Naive thymus-derived CD4-positive, alpha-beta T cell (primary cell): ENCODE measurements around the gene CAMK2G. TPM values are rescaled to one million over a fixed set of nuclear protein-coding genes. Genes with fewer than 3 reads are reported as not detected.
"Not testable (repeated sequence)": the region's sequence is repeated elsewhere in the genome, so short reads cannot be mapped to it uniquely, and the experiment has no call there.

ENCODE experiments used
- ATAC-seq: fragments of 150-1000 bp; cut with Tn5 transposase; 2 replicates; pipeline ENCODE4 v1.10.0; 2021; ENCODE audit warnings: mild to moderate bottlenecking, moderate library complexity
- CTCF ChIA-PET: fragments of 350-600 bp; sonication (Branson Sonifier 250); formaldehyde crosslinking; loops from one replicate; lab custom pipeline; 2021; ENCODE audit warnings: antibody characterized with exemption; lab: Charles Lee
- POLR2A ChIA-PET: fragments of 350-600 bp; sonication (Branson Sonifier 250); formaldehyde crosslinking; loops from one replicate; lab custom pipeline; 2021; ENCODE audit warnings: antibody characterized with exemption, inconsistent platforms; lab: Charles Lee
- DNase-seq, 9 donors: peaks; one replicate each; pipeline versions ENCODE4 v3.0.0 to v3.0.0-alpha.2; 2020 to 2022; ENCODE audit warnings: mixed read lengths in 1 of 9
- H3K27ac ChIP-seq: one replicate; pipeline ENCODE4 v1.7.0; 2013; ENCODE audit warnings: mild to moderate bottlenecking, low read depth, low read length, moderate library complexity
- H3K27me3 ChIP-seq, 2 donors: one replicate each; pipeline ENCODE4 v1.7.0; 2013; ENCODE audit warnings: low read length in 2 of 2, mild to moderate bottlenecking in 2 of 2, moderate library complexity in 2 of 2; ENCODE audit not compliant: control insufficient read depth in 2 of 2, insufficient read depth in 2 of 2
- H3K36me3 ChIP-seq, 3 experiments: 1 replicate in 2 of 3; 2 replicates in 1 of 3; pipeline ENCODE4 v1.7.0; 2013; ENCODE audit warnings: low read length in 3 of 3, mild to moderate bottlenecking in 3 of 3, moderate library complexity in 1 of 3; ENCODE audit not compliant: insufficient read depth in 3 of 3, control insufficient read depth in 2 of 3
- H3K4me1 ChIP-seq, 2 donors: one replicate each; pipeline ENCODE4 v1.7.0; 2013; ENCODE audit warnings: low read length in 2 of 2, mild to moderate bottlenecking in 2 of 2, moderate library complexity in 1 of 2; ENCODE audit not compliant: control insufficient read depth in 2 of 2, insufficient read depth in 2 of 2
- H3K4me3 ChIP-seq: 2 replicates; pipeline ENCODE4 v1.7.0; 2013; ENCODE audit warnings: mild to moderate bottlenecking, low read length
- H3K9me3 ChIP-seq, 3 experiments: 1 replicate in 2 of 3; 2 replicates in 1 of 3; pipeline ENCODE4 v1.7.0; 2013; ENCODE audit warnings: low read length in 3 of 3; ENCODE audit not compliant: control insufficient read depth in 2 of 3
- H3K27ac Mint-ChIP-seq, 9 donors: one replicate each; pipeline ENCODE4 v1.8.0; 2020 to 2022; ENCODE audit warnings: mixed read lengths in 9 of 9, mild to moderate bottlenecking in 8 of 9, moderate library complexity in 5 of 9, inconsistent platforms in 2 of 9
- H3K27me3 Mint-ChIP-seq, 5 donors: one replicate each; pipeline ENCODE4 v1.8.0; 2021 to 2022; ENCODE audit warnings: mixed read lengths in 5 of 5, mild to moderate bottlenecking in 1 of 5
- H3K36me3 Mint-ChIP-seq, 5 donors: one replicate each; pipeline ENCODE4 v1.8.0; 2020 to 2022; ENCODE audit warnings: mixed read lengths in 5 of 5, mild to moderate bottlenecking in 3 of 5, inconsistent platforms in 1 of 5
- H3K4me1 Mint-ChIP-seq, 7 donors: one replicate each; pipeline ENCODE4 v1.8.0; 2020 to 2022; ENCODE audit warnings: mixed read lengths in 7 of 7, mild to moderate bottlenecking in 3 of 7, inconsistent platforms in 1 of 7
- H3K4me3 Mint-ChIP-seq, 10 donors: one replicate each; pipeline ENCODE4 v1.8.0; 2020 to 2022; ENCODE audit warnings: mild to moderate bottlenecking in 10 of 10, mixed read lengths in 10 of 10, moderate library complexity in 6 of 10, inconsistent platforms in 2 of 10
- H3K9me3 Mint-ChIP-seq, 11 donors: one replicate each; pipeline ENCODE4 v1.8.0; 2020 to 2022; ENCODE audit warnings: mixed read lengths in 11 of 11, mild to moderate bottlenecking in 4 of 11, inconsistent platforms in 1 of 11, moderate library complexity in 1 of 11
- intact Hi-C, 2 donors: fragments of 100-400 bp; cut with micrococcal nuclease; formaldehyde crosslinking; loops; one replicate each; pipeline ENCODE4 v1.15.1; 2023
- polyA plus RNA-seq, 2 donors: library from polyadenylated mRNA; unstranded; fragments of 300-500 nt; fragmentation: Illumina TruSeq; gene quantifications; one replicate each; pipeline ENCODE4 v1.2.3, GENCODE V29; 2021
- total RNA-seq, 6 experiments: library from RNA in 5 of 6; stranded (reverse) in 5 of 6; gene quantifications; 1 replicate in 5 of 6; 2 replicates in 1 of 6; pipeline ENCODE4 v1.2.3 and lab custom pipeline; 2021 to 2026

Gene CAMK2G
- total and polyA plus RNA-seq, 7 experiments from 2014 or later, result 5.6 to 70.9 (median 54.6) TPM

DNA sequence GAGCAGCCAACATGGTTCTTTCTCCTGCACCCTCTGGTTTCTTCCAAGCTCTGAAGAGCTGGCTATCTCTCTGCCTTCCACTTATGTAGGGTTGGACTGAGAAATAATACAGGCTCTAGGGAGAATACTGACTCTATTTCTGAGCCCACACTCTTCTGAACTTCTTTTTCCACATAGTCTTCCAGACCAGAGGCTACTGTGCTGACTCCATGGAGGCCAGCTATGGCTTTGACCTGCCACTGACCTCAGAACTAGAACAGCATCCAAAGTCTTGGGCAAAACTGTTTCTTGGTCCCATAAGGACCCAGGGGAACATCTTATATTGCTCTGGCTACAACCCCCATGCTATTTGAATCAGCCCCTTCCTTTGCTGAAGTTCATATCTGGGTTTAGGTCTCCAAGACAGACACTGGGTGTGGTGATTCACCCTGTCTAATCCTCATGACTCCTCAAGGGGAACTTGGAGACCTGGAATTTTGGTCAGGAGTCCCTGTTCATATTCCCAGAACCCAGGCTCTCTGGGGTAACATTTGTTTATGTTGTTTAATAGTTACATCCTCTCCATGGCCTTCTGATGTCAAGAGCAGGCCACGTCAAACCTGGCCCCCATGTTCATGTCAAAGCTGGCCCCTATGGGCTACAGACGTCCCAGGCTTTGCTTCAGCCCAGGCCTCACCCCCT lies 24.5 kb upstream of the CAMK2G start:
- Mint-ChIP-seq H3K27me3 (peaks cover 0 to 29% (median 5%) of the 10 kb centered on the region in 5 donors), H3K36me3 (peaks cover 0 to 12% (median 0%) of the 10 kb centered on the region in 5 donors), H3K4me1 (peaks cover 0 to 7% (median 0%) of the 10 kb centered on the region in 7 donors), H3K4me3 (no peak overlapping the region), H3K9me3 (no peaks in the 10 kb centered on the region), H3K27ac (no peak overlapping the region)
- Histone ChIP-seq H3K36me3 (no peaks in the 10 kb centered on the region), H3K4me1 (no peaks in the 10 kb centered on the region), H3K27me3 (no peaks in the 10 kb centered on the region), H3K9me3 (no peaks in the 10 kb centered on the region), H3K27ac (no peak overlapping the region), H3K4me3 (no peak overlapping the region)
- intact Hi-C loops, result no loop called here
- ChIA-PET POLR2A (no interaction called here), CTCF (interaction anchor here (0.8 to 2.4 kb wide), 3 partner anchors 13 to 41 kb away, joined by 3 to 7 read pairs (median 4); no protein-coding TSS in a partner anchor)
- DNase-seq, result no peak
- no peak for ATAC-seq

DNA sequence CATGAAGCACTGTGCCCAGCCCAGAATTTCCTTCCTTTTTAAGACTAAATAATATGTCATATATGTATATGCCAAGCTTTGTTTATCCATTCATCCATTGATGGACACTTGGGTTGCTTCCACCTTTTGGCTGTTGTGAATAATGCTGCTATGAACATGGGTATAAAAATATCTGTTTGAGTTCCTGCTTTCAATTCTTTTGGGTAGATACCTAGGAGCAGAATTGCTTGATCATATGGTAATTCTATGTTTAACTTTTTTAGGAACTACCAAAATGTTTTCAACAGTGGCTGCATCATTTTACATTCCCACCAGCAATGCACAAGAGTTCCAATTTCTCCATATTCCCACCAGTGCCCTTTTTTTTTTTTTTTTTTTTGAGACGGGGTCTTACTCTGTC lies 23.3 kb upstream of the CAMK2G start:
- no peaks in the 10 kb centered on the region for H3K36me3 ChIP-seq
- peaks cover 0 to 12% (median 0%) of the 10 kb centered on the region in 5 donors for H3K36me3 Mint-ChIP-seq
- peaks cover 0 to 35% (median 5%) of the 10 kb centered on the region in 5 donors for H3K27me3 Mint-ChIP-seq
- H3K4me1 ChIP-seq, result no peaks in the 10 kb centered on the region
- no peaks in the 10 kb centered on the region for H3K9me3 ChIP-seq
- CTCF ChIA-PET, result interaction anchor here (0.6 kb wide), 1 partner anchor 130 kb away, joined by 4 read pairs; no protein-coding TSS in a partner anchor
- H3K27ac Mint-ChIP-seq, result no peak overlapping the region
- intact Hi-C loops, result no loop called here
- no peak overlapping the region for H3K4me3 ChIP-seq
- POLR2A ChIA-PET, result interaction anchor here (0.6 kb wide), 1 partner anchor 1464 kb away, joined by 3 read pairs; no protein-coding TSS in a partner anchor
- DNase-seq (no peak), ATAC-seq (no peak)
- no peaks in the 10 kb centered on the region for H3K27me3 ChIP-seq
- H3K27ac ChIP-seq, result no peak overlapping the region
- H3K4me3 Mint-ChIP-seq, result no peak overlapping the region
- no peaks in the 10 kb centered on the region for H3K9me3 Mint-ChIP-seq
- peaks cover 0 to 7% (median 0%) of the 10 kb centered on the region in 7 donors for H3K4me1 Mint-ChIP-seq

DNA sequence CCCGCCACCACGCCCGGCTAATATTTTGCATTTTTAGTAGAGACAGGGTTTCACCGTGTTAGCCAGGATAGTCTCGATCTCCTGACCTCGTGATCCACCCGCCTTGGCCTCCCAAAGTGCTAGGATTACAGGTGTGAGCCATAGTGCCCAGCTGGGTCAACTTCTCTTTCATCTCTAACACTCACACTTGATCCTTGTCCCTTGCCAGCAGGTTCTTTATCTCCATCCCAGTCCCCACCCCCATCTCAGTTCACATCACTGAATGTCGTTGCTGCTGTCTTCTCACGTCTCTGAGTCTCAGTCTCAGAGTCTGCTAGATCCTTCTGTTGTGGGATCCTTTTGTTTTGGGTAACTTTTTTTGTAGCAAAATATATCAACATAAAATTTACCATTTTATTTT lies 21.0 kb upstream of the CAMK2G start:
- ATAC-seq, H3K27ac Mint-ChIP-seq, H3K36me3 ChIP-seq, H3K27ac ChIP-seq, CTCF ChIA-PET, H3K4me1 ChIP-seq, POLR2A ChIA-PET, H3K4me3 Mint-ChIP-seq, H3K4me1 Mint-ChIP-seq, H3K27me3 ChIP-seq, H3K9me3 ChIP-seq, DNase-seq, intact Hi-C loops, H3K9me3 Mint-ChIP-seq, H3K36me3 Mint-ChIP-seq, H3K4me3 ChIP-seq: not testable (repeated sequence)
- peaks cover 0 to 22% (median 0%) of the 10 kb centered on the region in 5 donors for H3K27me3 Mint-ChIP-seq

DNA sequence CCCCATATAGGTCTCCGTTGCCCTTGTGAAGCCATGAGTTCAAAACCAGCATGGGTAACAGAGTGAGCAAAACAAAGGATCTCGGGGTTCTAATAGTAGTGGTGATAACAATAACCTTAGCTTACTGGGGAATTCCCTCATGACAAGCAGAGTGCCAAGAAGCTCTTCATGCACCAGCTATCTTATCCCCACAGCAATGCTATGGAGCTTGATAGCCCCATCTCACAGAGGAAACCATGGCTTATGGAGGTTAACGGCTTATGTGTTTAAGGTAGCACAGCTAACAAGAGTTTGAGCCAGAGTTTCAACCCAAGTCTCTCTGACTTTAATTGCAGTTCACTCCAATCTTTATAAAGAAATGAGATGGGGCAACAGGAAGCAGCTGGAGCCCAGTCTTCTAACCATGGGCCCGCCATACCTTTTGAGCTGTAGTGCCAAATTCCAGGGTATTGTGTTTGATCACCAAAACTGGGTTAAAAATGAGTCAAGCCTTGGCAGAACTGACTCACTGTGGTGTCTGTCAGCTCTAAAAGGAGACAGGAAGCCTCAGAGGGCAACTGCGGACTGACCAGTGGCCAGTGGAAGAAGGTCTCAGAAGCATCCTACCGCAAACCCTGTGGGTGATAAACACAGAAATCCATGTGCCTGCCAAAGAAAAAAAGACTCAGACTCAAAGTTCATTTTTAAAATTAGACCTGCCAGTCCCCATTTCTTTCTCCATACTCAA lies 20.1 kb upstream of the CAMK2G start:
- Histone ChIP-seq H3K36me3 (no peaks in the 10 kb centered on the region), H3K4me3 (no peak overlapping the region), H3K9me3 (no peaks in the 10 kb centered on the region), H3K4me1 (no peaks in the 10 kb centered on the region), H3K27me3 (no peaks in the 10 kb centered on the region), H3K27ac (no peak overlapping the region)
- Mint-ChIP-seq H3K9me3 (no peaks in the 10 kb centered on the region), H3K27me3 (peaks cover 0 to 17% (median 0%) of the 10 kb centered on the region in 5 donors), H3K4me3 (no peak overlapping the region), H3K4me1 (peaks cover 0 to 6% (median 0%) of the 10 kb centered on the region in 7 donors), H3K27ac (no peak overlapping the region), H3K36me3 (no peaks in the 10 kb centered on the region)
- ATAC-seq (no peak), DNase-seq (no peak)
- ChIA-PET POLR2A (no interaction called here), CTCF (interaction anchor here (1.1 to 13.0 kb wide), 2 partner anchors 8 to 47 kb away, joined by 4 to 301 read pairs; no protein-coding TSS in a partner anchor)
- intact Hi-C loops, result no loop called here

DNA sequence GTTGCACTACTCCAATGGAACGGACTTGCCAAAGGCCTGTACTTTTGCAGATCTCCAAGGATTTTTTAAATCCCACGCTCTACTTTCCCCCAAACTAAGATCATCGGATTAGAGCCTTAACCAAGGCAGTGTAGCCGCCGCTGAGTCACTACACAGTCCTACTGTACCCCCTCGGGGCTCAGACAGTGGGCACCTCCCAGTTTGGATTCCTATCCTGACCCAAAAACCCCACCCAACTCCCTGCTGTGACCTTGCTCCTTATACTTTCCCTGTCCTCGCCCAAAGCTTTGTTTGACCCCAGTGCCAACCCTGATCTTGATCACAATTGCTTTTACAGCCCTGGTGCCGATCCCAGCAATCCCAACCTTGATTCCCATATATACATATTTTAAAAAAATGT lies 19.1 kb upstream of the CAMK2G start:
- DNase-seq (no peak), ATAC-seq (no peak)
- no peak overlapping the region for H3K27ac Mint-ChIP-seq
- no peak overlapping the region for H3K4me3 Mint-ChIP-seq
- POLR2A ChIA-PET, result no interaction called here
- Histone ChIP-seq H3K36me3 (no peaks in the 10 kb centered on the region), H3K9me3 (no peaks in the 10 kb centered on the region), H3K27ac (no peak overlapping the region), H3K27me3 (no peaks in the 10 kb centered on the region), H3K4me1 (no peaks in the 10 kb centered on the region), H3K4me3 (no peak overlapping the region)
- intact Hi-C loops, result no loop called here
- no peaks in the 10 kb centered on the region for H3K9me3 Mint-ChIP-seq
- no peaks in the 10 kb centered on the region for H3K36me3 Mint-ChIP-seq
- H3K4me1 Mint-ChIP-seq, result peaks cover 0 to 11% (median 0%) of the 10 kb centered on the region in 7 donors
- H3K27me3 Mint-ChIP-seq, result peaks cover 0 to 14% (median 0%) of the 10 kb centered on the region in 5 donors
- CTCF ChIA-PET, result interaction anchor here (13.0 kb wide), 1 partner anchor 48 kb away, joined by 301 read pairs; no protein-coding TSS in a partner anchor

DNA sequence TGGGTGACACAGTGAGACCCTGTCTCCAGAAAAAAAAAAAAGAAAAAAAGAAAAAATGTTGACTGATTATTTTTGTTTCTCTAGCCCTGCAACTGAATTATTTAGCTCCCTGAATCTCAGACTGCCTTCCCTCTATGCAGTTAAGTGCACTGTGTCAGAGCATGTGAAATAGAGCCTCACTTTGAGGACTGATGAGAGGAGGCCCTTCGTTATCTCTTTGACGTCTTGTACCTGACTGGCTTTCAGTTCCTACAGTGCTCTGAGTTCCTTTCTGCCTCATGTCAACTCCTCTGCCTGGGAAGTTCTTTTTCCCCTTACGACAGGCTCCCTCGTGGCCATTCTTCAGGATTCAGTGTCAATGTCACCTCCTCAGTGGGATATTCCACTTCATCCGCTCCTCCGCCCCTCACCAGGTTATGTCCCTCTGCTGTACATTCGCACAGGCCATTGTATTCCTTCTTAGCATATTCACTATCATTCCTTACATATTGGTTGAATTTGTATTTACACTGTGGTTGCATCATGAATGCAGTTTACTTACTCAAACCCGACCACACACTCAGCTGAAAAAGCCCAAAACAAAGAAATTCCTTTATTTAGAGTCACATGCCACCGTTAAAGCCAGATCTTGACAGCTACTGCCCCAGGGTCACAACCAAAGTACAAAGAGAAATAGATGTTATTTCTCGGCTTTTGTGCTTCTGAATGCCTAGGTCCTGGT lies 18.1 kb upstream of the CAMK2G start:
- H3K4me3 Mint-ChIP-seq, result no peak overlapping the region
- Histone ChIP-seq H3K4me3 (no peak overlapping the region), H3K9me3 (no peaks in the 10 kb centered on the region), H3K36me3 (no peaks in the 10 kb centered on the region), H3K27me3 (no peaks in the 10 kb centered on the region), H3K27ac (no peak overlapping the region), H3K4me1 (no peaks in the 10 kb centered on the region)
- H3K4me1 Mint-ChIP-seq, result peaks cover 0 to 13% (median 0%) of the 10 kb centered on the region in 7 donors
- no peak overlapping the region for H3K27ac Mint-ChIP-seq
- CTCF ChIA-PET, result interaction anchor here (1.1 to 13.0 kb wide), 3 partner anchors 12 to 188 kb away, joined by 5 to 301 read pairs (median 18); no protein-coding TSS in a partner anchor
- H3K27me3 Mint-ChIP-seq, result peaks cover 0 to 14% (median 0%) of the 10 kb centered on the region in 5 donors
- H3K9me3 Mint-ChIP-seq, result no peaks in the 10 kb centered on the region
- H3K36me3 Mint-ChIP-seq, result no peaks in the 10 kb centered on the region
- intact Hi-C loops, result no loop called here
- POLR2A ChIA-PET, result no interaction called here
- ATAC-seq (no peak), DNase-seq (no peak)
